ENCODE data around the gene PRKG2.

DNA sequence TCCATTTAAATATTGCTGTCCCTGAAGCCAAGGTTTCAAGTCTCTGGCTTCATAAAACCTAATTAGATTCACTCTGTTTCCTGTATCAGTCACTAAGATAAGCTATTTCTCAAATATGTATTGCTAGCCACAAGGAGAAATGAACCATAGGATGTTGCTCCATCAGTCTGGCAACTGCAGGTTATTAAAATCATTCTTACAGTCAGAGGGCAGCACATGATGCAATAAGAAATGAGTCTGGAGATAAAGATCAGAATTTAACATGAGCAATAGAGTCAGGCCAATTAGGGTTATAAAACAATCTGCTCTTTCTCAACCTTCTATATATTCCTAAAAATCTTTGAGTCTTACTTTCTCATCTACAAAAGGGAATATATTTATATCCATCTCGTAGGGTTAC, 7.2 kb downstream of the PRKG2 start:
- TF ChIP-seq, protein P1, sequence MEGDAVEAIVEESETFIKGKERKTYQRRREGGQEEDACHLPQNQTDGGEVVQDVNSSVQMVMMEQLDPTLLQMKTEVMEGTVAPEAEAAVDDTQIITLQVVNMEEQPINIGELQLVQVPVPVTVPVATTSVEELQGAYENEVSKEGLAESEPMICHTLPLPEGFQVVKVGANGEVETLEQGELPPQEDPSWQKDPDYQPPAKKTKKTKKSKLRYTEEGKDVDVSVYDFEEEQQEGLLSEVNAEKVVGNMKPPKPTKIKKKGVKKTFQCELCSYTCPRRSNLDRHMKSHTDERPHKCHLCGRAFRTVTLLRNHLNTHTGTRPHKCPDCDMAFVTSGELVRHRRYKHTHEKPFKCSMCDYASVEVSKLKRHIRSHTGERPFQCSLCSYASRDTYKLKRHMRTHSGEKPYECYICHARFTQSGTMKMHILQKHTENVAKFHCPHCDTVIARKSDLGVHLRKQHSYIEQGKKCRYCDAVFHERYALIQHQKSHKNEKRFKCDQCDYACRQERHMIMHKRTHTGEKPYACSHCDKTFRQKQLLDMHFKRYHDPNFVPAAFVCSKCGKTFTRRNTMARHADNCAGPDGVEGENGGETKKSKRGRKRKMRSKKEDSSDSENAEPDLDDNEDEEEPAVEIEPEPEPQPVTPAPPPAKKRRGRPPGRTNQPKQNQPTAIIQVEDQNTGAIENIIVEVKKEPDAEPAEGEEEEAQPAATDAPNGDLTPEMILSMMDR (IDR thresholded peaks at IDR 0.05), result no peak
- no peak for TF ChIP-seq POLR2A (IDR thresholded peaks at IDR 0.05)

Measured in esophagus squamous epithelium (tissue), 4 donors.